Endodermal cell (in vitro differentiated cells): ENCODE data around the gene DUSP16. TPM values are rescaled to one million over a fixed set of nuclear protein-coding genes. Genes with fewer than 3 reads are reported as not detected.
"Not testable (repeated sequence)": the region's sequence is repeated elsewhere in the genome, so short reads cannot be mapped to it uniquely, and the experiment has no call there.

Experiments
- DNase-seq: peaks from one replicate; pipeline ENCODE4 v3.0.0-alpha.2; 2017
- H3K27ac ChIP-seq: 2 replicates; pipeline ENCODE4 v1.5.1; 2013; ENCODE audit warnings: mild to moderate bottlenecking, low read depth, low read length, moderate library complexity
- H3K27me3 ChIP-seq: 2 replicates; pipeline ENCODE4 v1.6.1; 2013; ENCODE audit warnings: mild to moderate bottlenecking, low read length, moderate library complexity; ENCODE audit not compliant: insufficient read depth, control insufficient read depth, poor library complexity, severe bottlenecking
- H3K36me3 ChIP-seq: 2 replicates; pipeline ENCODE4 v1.7.0; 2013; ENCODE audit warnings: mild to moderate bottlenecking, low read length, moderate library complexity; ENCODE audit not compliant: control insufficient read depth, insufficient read depth
- H3K4me1 ChIP-seq: one replicate; pipeline ENCODE4 v1.7.0; 2013; ENCODE audit warnings: low read length; ENCODE audit not compliant: control insufficient read depth, insufficient read depth
- H3K4me3 ChIP-seq: 2 replicates; pipeline ENCODE4 v1.5.1; 2013; ENCODE audit warnings: mild to moderate bottlenecking, low read length, moderate library complexity
- H3K9ac ChIP-seq: 2 replicates; pipeline ENCODE4 v1.6.1; 2013; ENCODE audit warnings: mild to moderate bottlenecking, low read length, moderate library complexity; ENCODE audit not compliant: poor library complexity, severe bottlenecking; ENCODE audit errors: extremely low read depth
- H3K9me3 ChIP-seq: 2 replicates; pipeline ENCODE4 v1.6.1; 2013; ENCODE audit warnings: mild to moderate bottlenecking, low read length, moderate library complexity; ENCODE audit not compliant: control insufficient read depth
- H3K27ac Mint-ChIP-seq: 2 replicates; pipeline ENCODE4 v1.8.0; 2020; ENCODE audit warnings: mixed read lengths
- H3K27me3 Mint-ChIP-seq: 2 replicates; pipeline ENCODE4 v1.8.0; 2021; ENCODE audit warnings: mild to moderate bottlenecking, mixed read lengths; ENCODE audit not compliant: insufficient read depth
- H3K36me3 Mint-ChIP-seq: 2 replicates; pipeline ENCODE4 v1.8.0; 2020; ENCODE audit warnings: low read depth, mixed read lengths
- H3K4me1 Mint-ChIP-seq: 2 replicates; pipeline ENCODE4 v1.8.0; 2020; ENCODE audit warnings: mixed read lengths
- H3K4me3 Mint-ChIP-seq: 2 replicates; pipeline ENCODE4 v1.8.0; 2020; ENCODE audit warnings: mild to moderate bottlenecking, moderate library complexity, mixed read lengths
- H3K9me3 Mint-ChIP-seq: 2 replicates; pipeline ENCODE4 v1.8.0; 2020; ENCODE audit warnings: mild to moderate bottlenecking, mixed read lengths
- CTCF ChIP-seq: fragments of 200-600 bp; sonication (generic); conservative IDR thresholded peaks from 2 replicates; pipeline ENCODE4 v1.5.0; 2021; ENCODE audit warnings: antibody characterized with exemption, mild to moderate bottlenecking
- WGBS, 2 experiments: methylation state at CpG; one replicate each; pipeline versions ENCODE4 v1.1.5 to v1.1.7; 2013; ENCODE audit warnings: missing lambda C conversion rate in 2 of 2, mixed read lengths in 1 of 2; ENCODE audit not compliant: insufficient coverage in 1 of 2, insufficient read length in 1 of 2; 5-methylcytosine and 5-hydroxymethylcytosine counted together
- total RNA-seq, 2 donors: library from RNA; stranded (reverse); fragmentation: NEBNext Ultra II Directional in 1 of 2; extraction: Animal tissue kit (Norgen Biotek cat#: 25700) in 1 of 2; gene quantifications; 2 replicates in 1 of 2; 3 replicates in 1 of 2; pipeline ENCODE4 v1.2.1, GENCODE V29; 2021

Gene DUSP16
- total RNA-seq, 2 donors from 2014 or later: 28.1 to 42.5 TPM

GRCh38 chr12:12527820-12528296 is 34.8 kb downstream of the DUSP16 start:
- no peaks in the 10 kb centered on the region for H3K36me3 ChIP-seq
- TF ChIP-seq CTCF: no peak
- DNase-seq: peak; percentile 71
- 78 to 92% methylated on average over 4 to 5 of the region's 5 CpGs for WGBS, 2 experiments
- Mint-ChIP-seq H3K36me3 (peaks cover 9% of the 10 kb centered on the region), H3K4me3 (no peak overlapping the region), H3K9me3 (no peaks in the 10 kb centered on the region), H3K27me3 (no peaks in the 10 kb centered on the region), H3K4me1 (peaks cover 38% of the 10 kb centered on the region), H3K27ac (peak overlapping the region; percentile 63)
- no peak overlapping the region for H3K27ac ChIP-seq
- H3K9ac ChIP-seq: no peak overlapping the region
- H3K4me1 ChIP-seq: peaks cover 27% of the 10 kb centered on the region
- no peaks in the 10 kb centered on the region for H3K9me3 ChIP-seq
- no peaks in the 10 kb centered on the region for H3K27me3 ChIP-seq
- no peak overlapping the region for H3K4me3 ChIP-seq

GRCh38 chr12:12524128-12524527 is 38.5 kb downstream of the DUSP16 start:
- H3K9ac ChIP-seq: no peak overlapping the region
- no peak for TF ChIP-seq CTCF
- no peak overlapping the region for H3K27ac ChIP-seq
- Mint-ChIP-seq H3K27me3 (no peaks in the 10 kb centered on the region), H3K36me3 (peaks cover 11% of the 10 kb centered on the region), H3K27ac (no peak overlapping the region), H3K4me3 (no peak overlapping the region), H3K9me3 (no peaks in the 10 kb centered on the region), H3K4me1 (peaks cover 66% of the 10 kb centered on the region)
- H3K4me3 ChIP-seq: peak overlapping the region; percentile 1
- H3K9me3 ChIP-seq: no peaks in the 10 kb centered on the region
- H3K27me3 ChIP-seq: no peaks in the 10 kb centered on the region
- peaks cover 33% of the 10 kb centered on the region for H3K4me1 ChIP-seq
- H3K36me3 ChIP-seq: peaks cover 9% of the 10 kb centered on the region
- no peak for DNase-seq

DNA sequence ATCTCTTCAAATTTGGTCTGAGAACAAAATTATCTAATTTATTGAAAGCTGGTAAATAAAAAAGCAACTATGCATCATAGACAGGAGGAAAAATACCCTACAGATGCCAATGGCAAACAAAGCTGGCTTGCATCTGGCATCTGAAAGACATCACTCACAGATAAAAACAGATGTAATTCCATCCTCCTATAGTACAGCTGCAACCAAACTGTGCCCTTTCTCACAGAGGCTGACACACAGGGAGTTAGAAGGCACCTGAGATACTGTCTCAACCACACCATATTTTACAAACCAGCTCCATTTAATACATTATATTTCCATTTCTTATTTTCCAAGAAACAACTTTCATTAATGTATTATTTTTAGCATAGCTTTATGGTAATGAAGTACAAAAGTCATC is 39.4 kb downstream of the DUSP16 start:
- Mint-ChIP-seq H3K27ac (no peak overlapping the region), H3K27me3 (no peaks in the 10 kb centered on the region), H3K4me1 (peaks cover 68% of the 10 kb centered on the region), H3K4me3 (no peak overlapping the region), H3K9me3 (no peaks in the 10 kb centered on the region), H3K36me3 (peaks cover 17% of the 10 kb centered on the region)
- peaks cover 33% of the 10 kb centered on the region for H3K4me1 ChIP-seq
- no peak overlapping the region for H3K9ac ChIP-seq
- H3K36me3 ChIP-seq: peaks cover 17% of the 10 kb centered on the region
- no peak for TF ChIP-seq CTCF
- H3K27ac ChIP-seq: no peak overlapping the region
- H3K4me3 ChIP-seq: no peak overlapping the region
- no peaks in the 10 kb centered on the region for H3K9me3 ChIP-seq
- DNase-seq: no peak
- H3K27me3 ChIP-seq: no peaks in the 10 kb centered on the region

GRCh38 chr12:12522657-12523056 is 40.0 kb downstream of the DUSP16 start:
- not testable (repeated sequence) for H3K27me3 ChIP-seq, H3K4me3 ChIP-seq, H3K4me3 Mint-ChIP-seq, H3K9me3 ChIP-seq, H3K9ac ChIP-seq, H3K9me3 Mint-ChIP-seq, H3K27me3 Mint-ChIP-seq, DNase-seq, H3K27ac ChIP-seq, H3K27ac Mint-ChIP-seq
- 97% methylated on average over 3 of the region's 4 CpGs for WGBS, 2 experiments
- peaks cover 68% of the 10 kb centered on the region for H3K4me1 Mint-ChIP-seq
- H3K4me1 ChIP-seq: peaks cover 27% of the 10 kb centered on the region
- peaks cover 17% of the 10 kb centered on the region for H3K36me3 Mint-ChIP-seq
- H3K36me3 ChIP-seq: peaks cover 22% of the 10 kb centered on the region
